SK-N-SH (cell line): Measurements from ENCODE around the gene ARID1A. TPM values are rescaled to one million over a fixed set of nuclear protein-coding genes. Genes with fewer than 3 reads are reported as not detected.

Experiments used
- CTCF ChIA-PET: fragments of 300-600, 350-600 bp; formaldehyde crosslinking; extraction: SDS; loops from one replicate; lab custom pipeline; 2021; lab: Yijun Ruan, JAX
- POLR2A ChIA-PET: fragments of 350-600 bp; sonication (Branson Sonifier 250); formaldehyde crosslinking; extraction: SDS; loops from one replicate; lab custom pipeline; 2020; ENCODE audit warnings: antibody characterized with exemption, inconsistent platforms; lab: Yijun Ruan, JAX
- DNase-seq: peaks from one replicate; pipeline ENCODE4 v3.0.0; 2012
- H2AFZ ChIP-seq: fragments of 200-600 bp; sonication (generic); 2 replicates; pipeline ENCODE4 v1.8.1; 2016; ENCODE audit warnings: antibody characterized with exemption, mild to moderate bottlenecking, low read depth
- H3F3A ChIP-seq: fragments of 200-600 bp; sonication (generic); replicated peaks from 2 replicates; pipeline ENCODE3; 2016; ENCODE audit warnings: antibody characterized with exemption, mild to moderate bottlenecking; ENCODE audit not compliant: insufficient read depth
- H3K27ac ChIP-seq, 2 experiments: fragments of 200-500 bp in 1 of 2; fragments of 200-600 bp in 1 of 2; sonication (Bioruptor generic) in 1 of 2; sonication (generic), shearing (Covaris generic) in 1 of 2; 2 replicates each; pipeline versions ENCODE4 v1.5.1 to v1.6.1; 2014 to 2016; ENCODE audit warnings: low read depth in 2 of 2, inconsistent platforms in 1 of 2, low read length in 1 of 2, mild to moderate bottlenecking in 1 of 2, mixed read lengths in 1 of 2
- H3K27me3 ChIP-seq: fragments of 200-600 bp; sonication (generic), shearing (Covaris generic); 2 replicates; pipeline ENCODE4 v1.6.1; 2016; ENCODE audit warnings: mixed run types; ENCODE audit not compliant: insufficient read depth
- H3K36me3 ChIP-seq, 2 experiments: fragments of 200-500 bp in 1 of 2; fragments of 200-600 bp in 1 of 2; sonication (Bioruptor generic) in 1 of 2; sonication (generic) in 1 of 2; replicated peaks in 1 of 2; 2 replicates each; pipeline versions ENCODE3 to v1.5.1; 2014 to 2016; ENCODE audit warnings: low read length in 1 of 2, mild to moderate bottlenecking in 1 of 2; ENCODE audit not compliant: insufficient read depth in 2 of 2, control insufficient read depth in 1 of 2
- H3K4me1 ChIP-seq, 2 experiments: fragments of 200-500 bp in 1 of 2; fragments of 200-600 bp in 1 of 2; sonication (Bioruptor generic) in 1 of 2; sonication (generic), shearing (Covaris generic) in 1 of 2; 2 replicates each; pipeline versions ENCODE4 v1.5.1 to v1.6.1; 2014 to 2016; ENCODE audit warnings: low read depth in 1 of 2, low read length in 1 of 2, mixed run types in 1 of 2; ENCODE audit not compliant: insufficient read depth in 2 of 2, control insufficient read depth in 1 of 2
- H3K4me2 ChIP-seq: fragments of 200-600 bp; sonication (generic), shearing (Covaris generic); 2 replicates; pipeline ENCODE4 v1.6.1; 2017; ENCODE audit warnings: mixed run types
- H3K4me3 ChIP-seq, 2 experiments: fragments of 200-500 bp in 1 of 2; fragments of 200-600 bp in 1 of 2; sonication (Bioruptor generic) in 1 of 2; sonication (generic), shearing (Covaris generic) in 1 of 2; 2 replicates each; pipeline versions ENCODE4 v1.5.1 to v1.8.1; 2014 to 2016; ENCODE audit warnings: low read depth in 2 of 2, inconsistent platforms in 1 of 2, low read length in 1 of 2, mild to moderate bottlenecking in 1 of 2, mixed read lengths in 1 of 2, moderate library complexity in 1 of 2
- H3K79me2 ChIP-seq: fragments of 200-600 bp; sonication (generic); 2 replicates; pipeline ENCODE4 v1.8.1; 2017; ENCODE audit warnings: mild to moderate bottlenecking; ENCODE audit not compliant: insufficient read depth
- H3K9ac ChIP-seq: fragments of 200-600 bp; sonication (generic); 2 replicates; pipeline ENCODE4 v1.6.1; 2017; ENCODE audit warnings: mixed run types
- H3K9me2 ChIP-seq: fragments of 200-600 bp; sonication (generic); 2 replicates; pipeline ENCODE4 v1.6.1; 2017; ENCODE audit warnings: mixed run types
- H3K9me3 ChIP-seq: fragments of 200-600 bp; sonication (generic); 2 replicates; pipeline ENCODE4 v1.6.1; 2017; ENCODE audit warnings: mixed run types, mild to moderate bottlenecking, moderate library complexity
- H4K20me1 ChIP-seq: fragments of 200-600 bp; sonication (generic); 2 replicates; pipeline ENCODE4 v1.6.1; 2017; ENCODE audit warnings: mild to moderate bottlenecking, mixed run types; ENCODE audit not compliant: insufficient read depth
- ELF1 ChIP-seq: IDR thresholded peaks from 2 replicates; pipeline ENCODE4 v1.4.0; 2012
- EP300 ChIP-seq, 2 experiments: IDR thresholded peaks; 2 replicates each; pipeline versions ENCODE4 v1.4.0 to v1.6.1; 2012; ENCODE audit warnings: borderline replicate concordance in 1 of 2, low read depth in 1 of 2, low read length in 1 of 2
- EZH2phosphoT487 ChIP-seq: fragments of 200-600 bp; sonication (generic); IDR thresholded peaks from 2 replicates; pipeline ENCODE4 v1.6.1; 2017; ENCODE audit warnings: low read depth, mixed run types, mild to moderate bottlenecking, antibody characterized with exemption, moderate library complexity, borderline replicate concordance
- FOXM1 ChIP-seq: IDR thresholded peaks from 2 replicates; pipeline ENCODE4 v1.4.0; 2012; ENCODE audit warnings: low read depth, mild to moderate bottlenecking
- GATA2 ChIP-seq: sonication (generic); formaldehyde crosslinking; IDR thresholded peaks from 2 replicates; pipeline ENCODE4 v1.5.0; 2020; ENCODE audit warnings: mild to moderate bottlenecking, missing genetic modification reagents
- MEF2A ChIP-seq: IDR thresholded peaks from 2 replicates; pipeline ENCODE4 v1.4.0; 2012; ENCODE audit warnings: low read depth, borderline replicate concordance
- MXI1 ChIP-seq: IDR thresholded peaks from 2 replicates; pipeline ENCODE4 v1.6.1; 2012; ENCODE audit warnings: mild to moderate bottlenecking, low read depth, low read length, improper control_type of control experiment
- NFIC ChIP-seq: IDR thresholded peaks from 2 replicates; pipeline ENCODE4 v1.4.0; 2012; ENCODE audit warnings: borderline replicate concordance
- NRF1 ChIP-seq: IDR thresholded peaks from 2 replicates; pipeline ENCODE4 v1.6.1; 2012; ENCODE audit warnings: low read depth, mild to moderate bottlenecking, low read length
- RAD21 ChIP-seq: IDR thresholded peaks from 2 replicates; pipeline ENCODE4 v1.6.1; 2012; ENCODE audit warnings: mild to moderate bottlenecking, low read length
- RCOR1 ChIP-seq: fragments of 150-350 bp; IDR thresholded peaks from 2 replicates; pipeline ENCODE4 v1.6.1; 2017; ENCODE audit warnings: antibody characterized with exemption, low read length
- SMC3 ChIP-seq: IDR thresholded peaks from 2 replicates; pipeline ENCODE4 v1.6.1; 2012; ENCODE audit warnings: low read depth, low read length, improper control_type of control experiment
- TAF1 ChIP-seq: IDR thresholded peaks from 2 replicates; pipeline ENCODE4 v1.6.1; 2012; ENCODE audit warnings: low read depth, mild to moderate bottlenecking, low read length, moderate library complexity, borderline replicate concordance
- WGBS: methylation state at CpG from one replicate; pipeline ENCODE4 v1.1.6; 2017; ENCODE audit warnings: low lambda C conversion rate; 5-methylcytosine and 5-hydroxymethylcytosine counted together
- polyA plus RNA-seq, 3 experiments: library from polyadenylated mRNA; depleted of rRNA; stranded (reverse); fragments of >200 nt; gene quantifications; 2 replicates each; pipeline ENCODE4 v1.2.3, GENCODE V29; 2012
- TF ChIP-seq, protein P1 (sequence below): fragments of 150-350 bp; IDR thresholded peaks from 2 replicates; pipeline ENCODE4 v1.6.1; 2017; ENCODE audit warnings: antibody characterized with exemption, low read length, low read depth, borderline replicate concordance
- TF ChIP-seq, protein P2 (sequence below): IDR thresholded peaks from 2 replicates; pipeline ENCODE4 v1.4.0; 2012; ENCODE audit warnings: low read depth, borderline replicate concordance
- TF ChIP-seq, protein P3 (sequence below): fragments of 150-350 bp; IDR thresholded peaks from 2 replicates; pipeline ENCODE4 v1.6.1; 2016; ENCODE audit warnings: mild to moderate bottlenecking, low read depth, low read length
- TF ChIP-seq, protein P4 (sequence below): IDR thresholded peaks from 2 replicates; pipeline ENCODE4 v1.4.0; 2012; ENCODE audit warnings: low read depth

Gene ARID1A
- polyA plus RNA-seq, 1 of the 3 experiments (the other 2 are of a cell fraction): 26.5 TPM

DNA sequence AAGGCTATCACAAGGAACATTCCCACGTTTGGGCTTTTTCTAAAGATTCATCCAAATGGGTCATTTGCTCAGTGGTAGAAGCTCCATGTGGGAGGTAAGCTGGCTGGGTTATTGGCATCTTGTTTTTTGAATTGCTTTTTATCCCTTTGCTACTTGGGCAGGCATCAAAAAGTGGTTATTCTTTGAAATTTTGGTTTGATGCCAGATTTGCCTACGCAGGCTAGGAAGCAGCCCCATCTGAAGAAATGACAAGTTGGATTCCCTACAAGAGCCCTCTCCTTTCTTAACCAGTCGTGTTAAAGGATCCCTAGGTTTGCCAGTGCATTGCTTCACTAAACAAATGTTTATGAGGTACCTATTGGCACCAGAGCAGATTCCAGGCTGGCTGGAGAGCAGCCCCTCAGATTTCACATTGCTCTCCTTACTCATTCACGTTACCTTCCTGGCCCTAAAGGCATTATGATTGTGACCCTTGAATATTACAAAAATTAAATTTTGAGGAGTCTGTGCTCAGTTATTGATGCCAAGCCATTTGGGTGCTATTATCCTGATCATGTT, 38.8 kb downstream of the ARID1A start:
- Histone ChIP-seq H3K27ac (no peak overlapping the region), H3K36me3 (peaks cover 56 to 82% of the 10 kb centered on the region in 2 experiments), H3K79me2 (peaks cover 100% of the 10 kb centered on the region), H3K4me2 (no peak overlapping the region), H4K20me1 (peaks cover 54% of the 10 kb centered on the region), H2AFZ (no peak overlapping the region), H3K9ac (no peak overlapping the region)
- CTCF ChIA-PET: no interaction called here
- WGBS: 96% methylated on average over 4 of the region's 4 CpGs
- DNase-seq: no peak
- TF ChIP-seq TAF1 (no peak), SMC3 (no peak), NFIC (no peak), GATA2 (no peak), RCOR1 (no peak), RAD21 (no peak), MXI1 (no peak), MEF2A (no peak), ELF1 (no peak), NRF1 (no peak), FOXM1 (no peak), EP300 (IDR thresholded peaks at IDR 0.05; ENCODE audit: borderline replicate concordance in 1 of 2, low read depth in 1 of 2, low read length in 1 of 2) (no peak), EZH2phosphoT487 (no peak)
- TF ChIP-seq, protein P1, sequence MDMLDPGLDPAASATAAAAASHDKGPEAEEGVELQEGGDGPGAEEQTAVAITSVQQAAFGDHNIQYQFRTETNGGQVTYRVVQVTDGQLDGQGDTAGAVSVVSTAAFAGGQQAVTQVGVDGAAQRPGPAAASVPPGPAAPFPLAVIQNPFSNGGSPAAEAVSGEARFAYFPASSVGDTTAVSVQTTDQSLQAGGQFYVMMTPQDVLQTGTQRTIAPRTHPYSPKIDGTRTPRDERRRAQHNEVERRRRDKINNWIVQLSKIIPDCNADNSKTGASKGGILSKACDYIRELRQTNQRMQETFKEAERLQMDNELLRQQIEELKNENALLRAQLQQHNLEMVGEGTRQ: no peak
- TF ChIP-seq, protein P2, sequence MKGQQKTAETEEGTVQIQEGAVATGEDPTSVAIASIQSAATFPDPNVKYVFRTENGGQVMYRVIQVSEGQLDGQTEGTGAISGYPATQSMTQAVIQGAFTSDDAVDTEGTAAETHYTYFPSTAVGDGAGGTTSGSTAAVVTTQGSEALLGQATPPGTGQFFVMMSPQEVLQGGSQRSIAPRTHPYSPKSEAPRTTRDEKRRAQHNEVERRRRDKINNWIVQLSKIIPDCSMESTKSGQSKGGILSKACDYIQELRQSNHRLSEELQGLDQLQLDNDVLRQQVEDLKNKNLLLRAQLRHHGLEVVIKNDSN: no peak
- TF ChIP-seq, protein P3, sequence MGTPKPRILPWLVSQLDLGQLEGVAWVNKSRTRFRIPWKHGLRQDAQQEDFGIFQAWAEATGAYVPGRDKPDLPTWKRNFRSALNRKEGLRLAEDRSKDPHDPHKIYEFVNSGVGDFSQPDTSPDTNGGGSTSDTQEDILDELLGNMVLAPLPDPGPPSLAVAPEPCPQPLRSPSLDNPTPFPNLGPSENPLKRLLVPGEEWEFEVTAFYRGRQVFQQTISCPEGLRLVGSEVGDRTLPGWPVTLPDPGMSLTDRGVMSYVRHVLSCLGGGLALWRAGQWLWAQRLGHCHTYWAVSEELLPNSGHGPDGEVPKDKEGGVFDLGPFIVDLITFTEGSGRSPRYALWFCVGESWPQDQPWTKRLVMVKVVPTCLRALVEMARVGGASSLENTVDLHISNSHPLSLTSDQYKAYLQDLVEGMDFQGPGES: no peak
- TF ChIP-seq, protein P4, sequence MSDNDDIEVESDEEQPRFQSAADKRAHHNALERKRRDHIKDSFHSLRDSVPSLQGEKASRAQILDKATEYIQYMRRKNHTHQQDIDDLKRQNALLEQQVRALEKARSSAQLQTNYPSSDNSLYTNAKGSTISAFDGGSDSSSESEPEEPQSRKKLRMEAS: no peak
- TF ChIP-seq, all 33 proteins: peak for 0
- Histone ChIP-seq H3K4me1 (no peaks in the 10 kb centered on the region), H3K27me3 (no peaks in the 10 kb centered on the region), H3K9me3 (no peaks in the 10 kb centered on the region), H3K4me3 (no peak overlapping the region), H3K9me2 (no peaks in the 10 kb centered on the region), H3F3A (peaks cover 8% of the 10 kb centered on the region)
- POLR2A ChIA-PET: interaction anchor here (0.6 kb wide), 1 partner anchor 9 kb away, joined by 6 read pairs; no protein-coding TSS in a partner anchor
